GM18867 (cell line): ENCODE measurements around the gene EIF3A.
A peak's percentile ranks its signal among the peaks of the same experiment; 100 is the strongest.

ENCODE experiments used
- ATAC-seq: cut with Tn5 transposase; IDR thresholded peaks from one replicate; pipeline ENCODE4 v1.9.1; 2021; ENCODE audit warnings: mild to moderate bottlenecking, moderate library complexity; ENCODE audit not compliant: unreplicated experiment

The EIF3A gene

DNA sequence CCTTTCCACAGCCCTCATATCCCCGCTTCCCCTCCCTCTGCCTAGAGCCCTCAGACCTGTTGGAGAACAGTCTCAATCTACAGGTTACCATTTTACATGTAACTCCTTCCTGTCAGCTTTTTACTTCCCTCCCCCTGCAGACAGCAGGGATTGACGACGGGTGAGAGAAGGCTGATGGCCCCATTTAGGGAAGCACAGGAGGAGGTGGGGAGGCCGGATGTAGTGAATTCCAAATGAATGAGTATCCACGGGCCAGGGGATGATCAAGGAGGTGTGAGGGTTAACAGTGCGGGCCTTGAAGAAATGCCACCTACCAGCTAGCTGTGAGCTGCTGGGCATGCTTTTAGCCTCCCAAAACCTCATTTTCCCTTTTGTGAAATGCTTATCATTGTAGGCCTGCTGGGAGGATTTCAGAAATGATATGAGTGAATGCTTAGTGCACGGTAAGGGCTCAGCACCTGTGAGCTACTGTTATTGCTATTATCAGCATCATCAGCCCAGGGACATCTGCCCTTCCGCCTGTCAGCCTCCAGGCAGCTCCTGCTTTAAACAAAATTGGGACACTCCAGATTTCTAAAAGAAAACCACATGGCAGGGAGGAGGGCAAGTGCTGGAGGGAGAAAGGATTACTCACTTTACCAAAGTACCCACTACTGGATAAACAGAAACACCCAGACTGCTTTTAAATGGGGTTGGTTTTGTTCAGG is 57.6 kb downstream of the EIF3A start:
- ATAC-seq = no peak

DNA sequence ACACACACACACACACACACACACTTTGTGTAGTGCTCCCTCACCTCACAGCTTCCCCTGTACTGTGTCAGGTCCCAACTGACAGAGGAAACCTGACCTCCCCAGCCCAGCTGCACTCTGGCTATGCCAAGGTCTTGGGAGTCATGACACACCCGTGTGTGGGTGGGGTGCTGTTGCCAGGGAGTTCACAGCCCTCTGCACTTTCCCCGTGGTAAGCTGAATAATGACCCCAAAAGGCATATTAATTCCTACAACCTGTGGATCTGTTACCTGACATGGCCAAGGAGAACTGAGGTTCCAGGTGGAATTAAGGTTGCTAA is 60.0 kb downstream of the EIF3A start:
- no peak for ATAC-seq

DNA sequence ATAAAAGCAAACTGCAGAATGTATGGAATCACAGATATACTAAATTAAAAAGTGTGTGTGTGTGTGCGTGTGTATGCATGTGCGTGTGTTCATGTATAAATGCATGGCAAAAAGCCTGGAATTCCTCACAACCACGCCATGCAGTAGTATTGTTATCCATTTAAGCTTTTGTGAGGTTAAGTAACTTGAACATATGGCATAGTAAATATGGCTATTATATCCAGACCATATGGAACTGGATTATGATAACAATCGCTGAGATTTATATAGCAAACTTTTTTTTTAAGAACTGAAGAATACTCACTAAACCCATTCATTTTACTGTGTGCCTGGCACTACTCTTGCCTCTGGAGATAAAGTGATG is 73.4 kb downstream of the EIF3A start:
- ATAC-seq = no peak

DNA sequence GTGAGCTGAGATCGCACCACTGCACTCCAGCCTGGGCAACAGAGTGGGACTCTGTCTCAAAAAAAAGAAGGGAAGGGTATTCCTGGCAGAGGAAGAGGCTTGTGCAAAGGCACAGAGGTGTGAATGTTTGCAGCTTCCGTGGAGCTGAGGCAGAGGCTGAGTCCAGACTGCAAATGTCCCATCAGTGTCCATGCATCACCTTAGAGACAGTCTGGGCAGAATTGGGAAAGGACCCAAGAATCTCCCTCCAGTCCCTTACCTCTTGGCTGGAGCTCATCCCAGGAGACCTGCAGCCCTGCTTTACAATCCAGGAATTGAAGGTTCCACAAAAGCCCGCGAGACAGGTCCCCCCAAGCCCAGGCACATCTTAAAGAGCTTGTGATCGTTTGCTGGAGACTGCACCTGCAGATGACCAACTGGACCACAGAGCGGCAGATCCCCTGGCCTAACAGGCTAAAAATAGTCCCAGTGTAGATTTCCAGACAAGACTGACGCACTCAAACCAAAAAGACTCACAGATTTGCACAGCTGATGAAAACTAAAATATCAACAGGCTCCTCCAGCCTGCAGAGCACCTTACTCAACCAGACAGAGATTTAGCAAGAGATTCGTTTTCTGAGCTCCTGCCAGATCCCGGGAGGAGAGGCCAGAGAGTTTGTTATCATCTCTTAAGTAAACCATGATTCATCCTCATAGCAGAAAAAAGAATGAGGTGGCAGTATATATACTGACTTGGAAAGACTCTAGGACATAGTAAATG is 74.0 kb downstream of the EIF3A start:
- no peak for ATAC-seq

DNA sequence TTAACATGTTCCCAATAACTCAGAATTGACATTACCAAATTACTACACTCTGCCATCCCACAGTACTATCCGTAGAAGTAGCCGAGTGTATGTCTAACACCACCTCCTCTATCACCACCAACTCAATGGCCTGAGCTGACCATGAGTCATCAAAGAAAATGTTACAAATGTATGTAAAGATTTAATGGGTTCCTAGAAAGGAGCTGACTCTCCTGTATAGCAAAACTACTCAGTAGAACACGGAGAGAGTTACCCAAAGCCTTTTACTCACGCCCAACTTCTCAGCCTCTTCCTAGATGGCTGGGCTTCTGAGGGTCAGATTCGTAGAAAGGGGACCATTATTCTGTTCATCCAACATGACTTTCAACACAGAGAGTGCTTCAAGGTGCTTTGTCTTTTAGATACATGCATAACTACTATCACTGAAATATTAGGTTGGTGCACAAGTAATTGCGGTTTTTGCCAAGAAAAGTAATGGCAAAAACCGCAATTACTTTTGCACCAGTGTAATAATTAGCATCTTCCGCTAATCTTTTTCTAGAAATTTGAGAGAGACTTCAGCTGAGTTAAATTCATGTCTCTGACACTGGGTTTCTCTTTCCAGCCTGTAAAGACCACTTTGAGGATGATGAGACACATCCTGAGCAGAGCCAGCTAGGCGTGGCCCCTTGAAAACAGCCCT is 75.1 kb downstream of the EIF3A start:
- no peak for ATAC-seq

DNA sequence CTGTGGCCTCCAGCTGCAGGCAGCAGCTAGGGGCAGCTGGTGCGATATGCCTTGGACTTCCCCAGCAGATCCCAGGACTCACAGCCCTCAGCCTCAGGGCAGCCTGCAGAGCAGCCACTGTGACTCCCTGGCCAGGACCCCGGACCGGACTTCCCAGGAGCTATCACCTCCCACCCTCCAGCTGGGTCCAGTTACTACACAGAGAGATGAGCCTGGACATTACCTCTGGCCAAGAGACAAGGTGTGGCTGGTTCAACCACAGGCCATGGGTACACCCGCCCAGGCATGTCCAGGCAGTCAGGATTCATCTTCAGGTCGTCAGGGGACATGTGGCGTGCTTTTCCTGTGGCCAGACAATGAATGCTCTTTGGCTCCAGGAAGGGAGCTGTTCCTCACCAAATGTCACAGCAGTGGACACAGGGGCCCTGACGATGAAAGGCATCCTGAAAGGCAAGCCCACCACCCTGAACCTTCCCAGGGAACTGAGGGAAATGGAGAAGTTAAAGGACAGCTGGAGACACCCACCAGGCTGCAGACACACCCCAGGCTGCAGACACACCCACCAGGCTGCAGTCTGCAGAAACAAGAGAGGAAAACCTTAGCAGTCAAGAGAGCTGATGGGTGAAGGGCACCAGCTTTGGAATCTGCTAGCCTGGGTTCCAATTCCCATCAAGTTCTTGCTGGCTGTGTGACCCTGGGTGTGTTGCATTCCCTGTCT is 76.9 kb downstream of the EIF3A start:
- ATAC-seq = no peak

DNA sequence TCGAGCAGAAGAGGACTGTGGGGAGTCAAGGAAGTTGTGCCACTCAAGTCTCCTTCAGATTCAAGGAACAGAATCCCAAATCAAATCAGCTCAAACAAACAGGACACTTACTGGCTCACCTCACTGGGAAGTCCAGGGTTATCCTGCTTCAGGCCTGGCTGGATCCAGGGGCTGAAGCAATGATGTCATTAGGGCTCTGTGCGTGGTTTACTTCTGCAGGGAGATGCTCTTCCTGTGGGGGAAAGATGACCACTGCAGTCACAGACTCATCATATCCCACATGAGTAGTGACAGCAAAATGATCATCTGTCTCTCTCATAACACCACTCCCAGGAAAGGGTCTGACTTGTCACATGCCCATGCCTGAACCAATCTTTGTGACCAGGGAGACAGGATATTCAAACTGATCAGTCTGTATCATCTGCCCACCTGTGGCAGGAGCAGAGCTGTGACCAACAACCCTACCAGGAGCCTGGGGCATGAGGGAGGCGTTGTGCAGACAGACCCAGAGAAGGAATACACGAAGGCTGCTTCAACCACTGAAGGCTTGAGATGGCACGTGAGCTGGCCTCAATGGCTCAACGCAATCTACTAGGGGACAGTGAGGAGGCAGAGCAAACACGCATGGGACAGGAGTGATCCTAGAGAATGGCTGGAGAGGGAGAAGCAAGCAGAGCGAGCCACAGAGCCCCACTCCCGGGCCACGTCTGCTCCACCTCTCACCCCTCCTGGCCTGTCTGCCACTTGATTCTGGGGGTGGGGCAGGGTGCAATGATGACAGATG is 78.7 kb downstream of the EIF3A start:
- no peak for ATAC-seq

DNA sequence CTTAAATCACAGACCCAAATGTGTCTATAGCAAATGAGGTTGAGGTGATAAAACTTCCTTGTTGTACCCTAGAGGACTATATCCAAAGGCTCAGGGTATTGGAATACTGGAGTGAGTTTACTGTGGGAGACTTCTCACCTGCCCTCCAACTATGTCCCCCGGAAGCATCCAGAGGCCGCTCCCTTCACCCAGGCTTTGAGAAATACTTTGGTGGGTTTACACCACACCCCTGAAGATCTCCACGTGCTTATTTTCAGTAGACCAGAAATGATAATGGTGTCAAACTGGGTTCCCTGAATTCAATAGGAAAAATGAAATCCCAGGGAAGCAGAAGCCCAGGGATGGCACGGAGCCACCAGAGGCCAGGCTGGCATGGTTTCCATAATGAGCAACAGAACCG is 82.4 kb downstream of the EIF3A start:
- ATAC-seq = no peak

DNA sequence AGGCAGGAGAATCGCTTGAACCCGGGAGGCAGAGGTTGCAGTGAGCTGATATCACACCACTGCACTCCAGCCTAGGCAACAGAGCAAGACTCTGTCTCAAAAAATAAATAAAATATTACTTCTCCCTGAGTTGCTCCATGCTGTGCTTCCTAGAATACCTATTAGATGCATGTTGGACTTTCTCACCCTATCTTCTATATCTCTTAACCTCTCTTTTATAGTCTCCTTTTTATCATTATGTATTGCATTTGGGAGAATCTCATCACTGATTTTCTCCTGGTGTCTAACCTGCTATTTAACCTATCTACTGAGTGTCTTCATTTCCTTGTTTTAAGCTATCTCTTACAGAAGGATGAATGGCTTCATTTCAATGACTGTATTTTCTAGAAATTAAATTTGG is 83.2 kb downstream of the EIF3A start:
- ATAC-seq = no peak

DNA sequence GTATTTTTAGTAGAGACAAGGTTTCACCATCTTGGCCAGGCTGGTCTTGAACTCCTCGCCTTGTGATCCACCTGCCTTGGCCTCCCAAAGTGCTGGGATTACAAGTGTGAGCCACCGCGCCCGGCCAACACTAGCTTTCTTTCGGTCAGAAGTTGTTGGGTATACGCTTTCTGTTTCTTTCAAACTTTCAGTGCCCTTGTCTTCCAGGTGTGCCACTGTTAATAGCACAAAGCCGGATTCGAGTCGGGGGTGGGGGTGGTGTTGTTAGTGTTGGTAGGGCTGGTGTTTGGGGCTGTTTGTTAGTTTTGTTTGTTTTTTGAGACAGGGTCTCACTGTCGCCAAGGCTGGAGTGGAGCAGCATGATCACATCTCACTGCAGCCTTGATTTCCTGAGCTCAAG is 84.9 kb downstream of the EIF3A start:
- no peak for ATAC-seq

DNA sequence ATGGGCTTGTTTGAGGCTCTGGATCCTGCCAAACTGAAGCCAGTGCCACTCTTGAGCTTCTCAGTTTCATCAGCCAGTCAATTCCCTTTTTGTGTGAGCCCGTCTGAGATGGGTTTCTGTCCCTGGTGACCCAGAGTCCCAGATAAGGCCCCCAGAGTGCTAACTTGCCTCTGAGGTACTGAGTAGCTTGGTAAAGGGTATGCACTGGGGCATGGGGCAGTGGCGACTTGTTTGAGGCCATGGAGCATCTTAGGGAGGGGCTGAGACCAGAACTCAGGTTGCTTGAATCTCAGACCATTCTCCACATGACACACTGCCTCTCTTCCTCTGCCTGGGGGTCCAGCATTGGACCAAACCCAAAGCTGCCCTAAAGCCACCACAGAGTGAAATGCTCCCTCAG is 86.3 kb downstream of the EIF3A start:
- no peak for ATAC-seq

DNA sequence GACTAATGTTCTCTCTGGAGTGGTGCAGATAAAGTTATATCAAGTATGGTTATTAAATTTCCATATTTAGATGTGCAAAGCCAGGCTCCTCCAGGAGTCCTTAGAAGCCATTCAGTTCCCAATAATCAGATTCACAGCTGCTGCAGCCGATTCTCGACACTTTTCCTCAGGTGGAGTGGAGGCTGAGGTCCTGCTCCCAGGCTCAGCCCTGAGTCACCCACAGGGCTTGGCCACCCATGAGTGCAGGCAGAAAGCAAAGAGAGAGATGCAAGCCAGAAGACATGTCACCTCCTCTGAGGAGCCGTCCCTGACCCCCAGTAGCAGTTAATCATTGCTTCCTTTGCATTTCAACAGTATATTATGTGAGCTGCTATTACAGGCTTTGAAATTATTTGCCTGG is 87.4 kb downstream of the EIF3A start:
- ATAC-seq = no peak

DNA sequence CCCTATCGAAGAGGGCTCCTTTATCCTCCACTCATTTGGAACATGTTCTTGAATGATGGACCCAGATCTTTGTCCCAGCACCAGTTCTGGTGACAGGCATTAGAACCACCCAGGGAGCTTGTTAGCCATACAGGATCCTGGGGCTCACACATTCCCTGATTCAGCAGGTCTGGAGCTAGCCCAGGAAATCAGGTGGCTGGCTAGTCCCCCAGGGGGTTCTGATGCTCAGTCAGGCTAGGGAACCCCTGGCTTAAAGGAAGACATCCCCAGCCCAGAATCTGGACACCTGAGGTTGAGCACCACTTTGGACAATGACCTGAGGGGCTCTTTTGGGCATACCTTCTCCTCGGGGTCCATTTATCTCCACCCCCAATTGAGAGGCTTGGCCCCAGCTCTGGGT is 88.1 kb downstream of the EIF3A start:
- ATAC-seq = no peak

DNA sequence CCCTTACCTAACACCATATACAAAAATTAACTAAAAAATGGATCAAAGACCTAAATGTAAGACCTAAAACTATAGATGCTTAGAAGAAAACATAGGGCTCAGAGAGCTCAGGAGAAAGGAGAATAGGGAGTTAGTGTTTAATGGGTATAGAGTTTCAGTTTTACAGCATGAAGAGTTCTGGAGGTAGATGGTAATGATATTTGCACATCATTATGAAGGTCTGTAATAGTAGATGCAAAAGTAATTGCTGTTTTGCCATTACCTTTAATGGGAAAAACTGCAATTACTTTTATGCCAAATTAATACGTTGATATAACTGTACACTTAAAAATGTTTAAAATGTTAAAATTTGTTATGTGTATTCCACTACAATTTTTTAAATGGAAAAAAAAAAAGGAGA is 90.3 kb downstream of the EIF3A start:
- ATAC-seq = no peak

DNA sequence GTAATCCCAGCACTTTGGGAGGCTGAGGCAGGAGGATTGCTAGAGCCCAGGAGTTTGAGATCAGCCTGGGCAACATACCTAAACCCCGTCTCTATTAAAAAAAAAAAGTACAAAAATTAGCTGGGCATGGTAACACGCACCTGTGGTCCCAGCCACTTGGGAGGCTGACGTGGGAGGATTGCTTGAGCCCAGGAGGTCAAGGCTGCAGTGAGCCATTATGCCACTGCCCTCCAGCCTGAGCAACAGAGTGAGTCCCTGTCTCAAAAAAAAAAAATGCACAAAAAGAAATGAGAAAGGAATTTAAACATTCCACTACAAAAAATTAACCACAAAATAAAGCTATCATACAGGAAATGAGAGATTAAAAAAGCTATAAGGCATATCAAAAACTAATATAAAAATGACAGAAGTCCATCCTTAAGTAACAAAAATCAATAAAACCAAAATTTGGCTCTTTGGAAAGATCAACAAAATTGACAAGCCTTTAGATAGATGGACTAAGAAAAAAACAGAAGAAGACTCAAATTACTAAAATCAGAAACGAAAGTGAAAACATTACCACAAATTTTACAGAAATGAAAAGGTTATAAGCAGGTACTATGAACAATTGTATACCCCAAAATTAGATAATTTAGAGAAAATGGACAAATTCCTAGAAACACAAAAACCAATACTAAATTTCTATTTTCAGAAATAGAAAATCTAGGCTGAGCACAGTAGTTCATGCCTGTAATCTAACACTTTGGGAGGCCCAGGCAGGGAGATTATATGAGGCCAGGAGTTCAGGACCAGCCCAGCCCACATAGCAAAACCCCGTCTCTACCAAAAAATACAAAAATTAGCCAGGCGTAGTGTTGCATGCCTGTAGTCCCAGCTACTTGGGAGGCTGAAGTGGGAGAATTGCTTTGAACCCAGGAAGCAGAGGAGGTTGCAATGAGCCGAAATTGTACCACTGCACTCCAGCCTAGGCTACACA is 93.5 kb downstream of the EIF3A start:
- ATAC-seq = peak; percentile 89

DNA sequence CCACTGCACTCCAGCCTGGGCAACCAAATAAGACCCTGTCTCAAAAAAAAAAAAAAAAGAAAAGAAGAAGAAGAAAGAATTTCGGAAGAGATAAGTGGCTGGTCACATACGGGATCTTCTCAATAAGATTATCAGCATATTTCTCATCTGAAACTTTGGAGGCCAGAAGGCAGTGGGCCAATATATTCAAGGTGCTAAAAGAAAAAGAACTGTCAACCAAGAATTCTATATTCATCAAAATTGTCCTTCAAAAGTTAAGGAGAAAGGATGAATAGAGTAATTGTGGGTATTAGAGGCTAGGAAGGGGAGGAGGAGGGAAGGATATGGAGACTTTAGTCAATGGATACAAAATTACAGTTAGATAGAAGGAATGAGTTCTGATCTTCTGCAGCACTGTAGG is 95.0 kb downstream of the EIF3A start:
- ATAC-seq = no peak
